ENCODE measurements around the gene GAGE12E.
"Not testable (repeated sequence)": the region's sequence is repeated elsewhere in the genome, so short reads cannot be mapped to it uniquely, and the experiment has no call there.

The GAGE12E gene

GRCh38 chrX:49550989-49551388 is at the start of gene GAGE12E:
Gene GAGE12E (plus strand): TSS chrX:49551289. CDS start chrX:49552444, 1,155 bp downstream.
- DNase-seq (ENCODE audit: low read depth) = not testable (repeated sequence)

GRCh38 chrX:49531877-49532276 is 19.2 kb upstream of the GAGE12E start, which contains the start of gene GAGE12C:
Gene GAGE12C (plus strand): TSS chrX:49532177. CDS start chrX:49533332, 1,155 bp downstream.
- not testable (repeated sequence) for DNase-seq (ENCODE audit: low read depth)

- not testable (repeated sequence) for DNase-seq (ENCODE audit: low read depth)
These were observed 9.7 kb upstream of the GAGE12E start, which contains the start of gene GAGE12D for GRCh38 chrX:49541433-49541832. Gene GAGE12D (plus strand): TSS chrX:49541733. CDS start chrX:49542888, 1,155 bp downstream.

- not testable (repeated sequence) for DNase-seq (ENCODE audit: low read depth)
These were observed 9.5 kb downstream of the GAGE12E start, which contains the start of gene GAGE12F for GRCh38 chrX:49560542-49560941. Gene GAGE12F (plus strand): TSS chrX:49560842. CDS start chrX:49561997, 1,155 bp downstream.

- DNase-seq (ENCODE audit: low read depth) = not testable (repeated sequence)
These were observed 17.6 kb downstream of the GAGE12E start for GRCh38 chrX:49568728-49569127.

DNA sequence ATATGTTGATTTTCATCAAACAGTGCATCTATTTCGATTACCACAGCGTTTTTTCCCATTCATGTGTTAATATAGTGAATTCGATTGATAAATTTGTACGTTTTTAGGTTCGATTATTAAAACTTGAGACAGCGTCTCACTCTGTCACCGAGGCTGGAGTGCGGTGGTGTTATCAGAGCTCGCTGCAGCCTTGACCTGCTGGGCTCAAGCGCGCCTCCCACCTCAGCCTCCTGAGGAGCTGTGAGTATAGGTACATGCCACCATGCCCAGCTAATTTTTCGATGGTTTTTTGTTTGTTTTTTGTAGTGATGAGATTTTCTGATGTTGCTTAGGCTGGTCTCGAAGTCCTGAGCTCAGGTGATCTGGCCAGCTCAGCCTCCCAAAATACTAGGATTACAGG is 18.1 kb downstream of the GAGE12E start:
- not testable (repeated sequence) for DNase-seq (ENCODE audit: low read depth)

DNA sequence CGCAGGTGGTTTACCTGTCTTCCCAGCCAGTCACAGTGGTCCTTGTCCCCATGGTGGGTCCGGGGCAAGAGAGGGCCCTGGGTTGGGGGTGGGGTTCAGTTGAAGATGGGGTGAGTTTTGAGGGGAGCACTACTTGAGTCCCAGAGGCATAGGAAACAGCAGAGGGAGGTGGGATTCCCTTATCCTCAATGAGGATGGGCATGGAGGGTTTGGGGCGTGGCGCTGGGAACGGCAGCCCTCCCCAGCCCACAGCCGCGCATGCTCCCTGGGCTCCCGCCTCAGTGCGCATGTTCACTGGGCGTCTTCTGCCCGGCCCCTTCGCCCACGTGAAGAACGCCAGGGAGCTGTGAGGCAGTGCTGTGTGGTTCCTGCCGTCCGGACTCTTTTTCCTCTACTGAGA is 19.0 kb downstream of the GAGE12E start, which contains the start of gene GAGE12G:
GAGE12G (plus strand) TSS at position 301 of the 400 bp plus-strand sequence. CDS start 1,155 bp downstream, outside the sequence.
- DNase-seq (ENCODE audit: low read depth) = not testable (repeated sequence)

- not testable (repeated sequence) for DNase-seq (ENCODE audit: low read depth)
These were observed 28.6 kb downstream of the GAGE12E start, which contains the start of gene GAGE12H for GRCh38 chrX:49579649-49580048. Gene GAGE12H (plus strand): TSS chrX:49579949. CDS start chrX:49581104, 1,155 bp downstream.

- not testable (repeated sequence) for DNase-seq (ENCODE audit: low read depth)
These were observed 38.1 kb downstream of the GAGE12E start, which contains the start of gene GAGE2A for GRCh38 chrX:49589196-49589595. Gene GAGE2A (plus strand): TSS chrX:49589496. CDS start chrX:49590651, 1,155 bp downstream.

GRCh38 chrX:49589769-49590478 is 38.8 kb downstream of the GAGE12E start:
- DNase-seq (ENCODE audit: low read depth) = not testable (repeated sequence)

- not testable (repeated sequence) for DNase-seq (ENCODE audit: low read depth)
These were observed 39.4 kb downstream of the GAGE12E start for GRCh38 chrX:49590488-49590887.

DNA sequence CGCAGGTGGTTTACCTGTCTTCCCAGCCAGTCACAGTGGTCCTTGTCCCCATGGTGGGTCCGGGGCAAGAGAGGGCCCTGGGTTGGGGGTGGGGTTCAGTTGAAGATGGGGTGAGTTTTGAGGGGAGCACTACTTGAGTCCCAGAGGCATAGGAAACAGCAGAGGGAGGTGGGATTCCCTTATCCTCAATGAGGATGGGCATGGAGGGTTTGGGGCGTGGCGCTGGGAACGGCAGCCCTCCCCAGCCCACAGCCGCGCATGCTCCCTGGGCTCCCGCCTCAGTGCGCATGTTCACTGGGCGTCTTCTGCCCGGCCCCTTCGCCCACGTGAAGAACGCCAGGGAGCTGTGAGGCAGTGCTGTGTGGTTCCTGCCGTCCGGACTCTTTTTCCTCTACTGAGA is 47.6 kb downstream of the GAGE12E start, which contains the start of gene GAGE1:
GAGE1 (plus strand) TSS at position 301 of the 400 bp plus-strand sequence. CDS start 1,155 bp downstream, outside the sequence.
- DNase-seq (ENCODE audit: low read depth) = not testable (repeated sequence)

Measured in stimulated activated CD8-positive, alpha-beta memory T cell treated with anti-CD3 and anti-CD28 coated beads, Interleukin-12 subunit alpha, Interleukin-12 subunit beta, amount 100 ng/mL, for 1 hour (primary cell).